Vein endothelial cell (primary cell): ENCODE results near the gene DISP2. TPM values are rescaled to one million over a fixed set of nuclear protein-coding genes. Genes with fewer than 3 reads are reported as not detected.

Source experiments
- total RNA-seq: library from RNA; depleted of rRNA; stranded (reverse); fragments of >200 nt; gene quantifications from 2 replicates; pipeline ENCODE4 v1.2.3, GENCODE V29; 2012

Gene DISP2
- total RNA-seq, result under 0.01 and 0.10 TPM in 2 replicates

DNA sequence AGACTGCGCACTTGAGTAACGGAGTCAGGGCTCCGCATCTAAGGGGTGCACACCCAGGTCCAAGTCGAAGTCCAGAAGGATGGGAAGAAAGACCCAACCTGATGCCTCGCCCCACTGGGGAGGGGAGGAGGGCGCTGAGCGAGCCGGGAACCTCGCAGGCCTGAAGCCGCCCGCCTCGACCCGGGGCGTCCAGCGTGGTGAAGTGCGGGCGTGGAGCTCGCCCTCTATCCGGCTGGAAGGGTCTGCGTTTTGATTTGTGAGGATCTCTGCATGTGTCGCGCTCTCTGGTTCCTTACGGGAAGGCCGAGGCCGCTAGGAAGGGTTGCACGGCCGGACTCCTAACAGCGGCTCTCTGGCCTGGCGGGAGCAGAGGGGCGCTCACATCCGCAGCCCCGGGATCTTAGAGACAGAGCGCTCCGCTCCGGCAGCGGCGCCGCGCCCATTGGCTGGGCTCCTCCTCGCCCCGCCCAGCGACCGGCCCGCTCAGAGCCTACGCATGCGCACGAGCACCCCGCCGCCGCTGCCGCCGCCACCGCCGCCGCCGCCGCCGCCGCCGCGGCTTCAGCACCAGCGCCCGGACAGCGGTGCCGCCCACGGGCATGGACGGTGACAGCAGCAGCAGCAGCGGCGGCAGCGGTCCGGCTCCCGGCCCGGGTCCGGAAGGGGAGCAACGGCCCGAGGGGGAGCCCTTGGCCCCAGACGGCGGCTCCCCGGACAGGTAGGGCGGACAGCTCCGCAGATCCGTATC is at the start of gene DISP2:
Gene DISP2 (plus strand): TSS at position 497 of the 748 bp plus-strand sequence. CDS start 103 bp downstream, at position 600.

DNA sequence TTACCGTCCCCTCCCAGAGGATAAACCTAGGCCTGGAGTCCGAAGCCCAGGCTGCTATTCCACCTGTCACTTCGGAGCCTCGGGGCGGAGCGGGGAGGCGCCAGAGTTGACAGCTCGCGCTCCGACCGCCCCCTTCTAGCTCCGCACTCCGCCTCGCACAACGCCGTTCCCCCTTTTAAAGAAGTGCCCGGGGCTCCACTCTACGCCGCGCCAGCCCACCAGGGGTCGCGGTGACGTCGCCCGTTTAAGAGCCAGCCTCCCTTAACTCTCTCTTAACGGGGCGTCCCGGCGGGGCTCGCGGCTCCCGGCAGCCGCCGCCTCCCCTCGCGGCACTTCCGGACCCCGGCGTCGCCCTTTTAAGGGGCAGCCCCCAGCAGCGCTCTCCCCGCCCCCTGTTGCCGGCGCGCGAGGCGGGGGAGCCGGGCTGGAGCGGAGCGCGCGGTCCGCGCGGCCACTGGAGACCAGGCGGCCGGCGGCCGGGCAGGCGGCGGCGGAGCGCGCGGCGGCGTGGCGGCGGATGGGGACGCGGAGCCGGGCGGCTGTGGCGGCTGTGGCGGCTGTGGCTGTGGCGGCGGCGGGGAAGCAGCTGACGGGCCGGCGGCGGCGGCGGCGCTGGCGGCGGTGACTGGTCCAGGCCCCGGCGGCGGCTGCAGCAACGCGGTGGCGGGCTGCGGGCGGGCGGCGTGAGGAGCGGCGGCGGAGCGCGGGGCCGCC is 34.6 kb upstream of the DISP2 start, which contains the start of gene INAFM2:
Gene INAFM2 (plus strand): TSS at position 454 of the 714 bp plus-strand sequence. CDS start 364 bp downstream, outside the sequence.

GRCh38 chr15:40340740-40341400 is 17.1 kb upstream of the DISP2 start, which contains the start of gene CCDC9B:
TSS of gene CCDC9B (minus strand) at chr15:40340939. CDS start at chr15:40340819, 120 bp downstream.

DNA sequence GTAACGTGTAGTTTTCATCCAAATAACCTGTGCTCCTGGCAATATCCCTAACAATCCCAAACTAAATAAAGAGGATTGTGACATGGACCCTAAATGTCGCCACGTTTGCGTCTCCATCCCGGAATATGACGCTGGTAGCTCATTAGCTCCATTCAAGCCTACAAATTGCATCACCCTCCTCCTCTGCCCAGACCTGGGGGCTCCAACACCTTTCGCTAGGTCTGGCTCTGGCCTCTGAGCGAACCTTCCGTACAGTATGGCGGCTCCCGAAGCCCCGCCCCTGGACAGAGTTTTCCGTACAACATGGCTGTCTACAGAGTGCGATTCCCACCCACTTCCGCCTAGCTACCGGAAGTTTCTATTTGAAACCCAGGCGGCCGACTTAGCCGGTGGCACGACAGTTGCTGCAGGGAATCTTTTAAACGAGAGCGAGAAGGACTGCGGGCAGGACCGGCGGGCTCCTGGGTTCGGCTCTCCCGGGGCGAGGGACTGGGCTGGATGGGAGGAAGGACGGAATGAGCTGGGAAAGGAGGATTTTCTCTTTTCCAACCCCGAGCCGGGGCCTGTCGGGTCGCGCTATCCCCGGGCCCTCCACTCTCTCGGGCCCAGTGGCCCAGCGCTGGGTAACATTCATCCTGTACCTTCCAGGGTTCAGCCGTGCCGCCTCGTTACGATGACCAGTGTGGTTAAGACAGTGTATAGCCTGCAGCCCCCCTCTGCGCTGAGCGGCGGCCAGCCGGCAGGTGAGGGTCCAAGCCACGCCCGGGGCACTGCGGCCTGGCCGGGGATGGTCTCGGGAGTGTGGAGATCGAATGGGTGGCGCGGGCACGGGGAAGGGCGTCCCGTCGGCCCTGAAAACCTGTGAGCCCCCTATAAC is 24.8 kb downstream of the DISP2 start, which contains the start of gene KNSTRN:
Gene KNSTRN (plus strand): TSS at position 142 of the 877 bp plus-strand sequence. CDS start 115 bp downstream, at position 257.

GRCh38 chr15:40405501-40406381 is 47.7 kb downstream of the DISP2 start, which contains the start of gene IVD:
TSS of gene IVD (plus strand) at chr15:40405795. CDS start at chr15:40405828, 33 bp downstream.

Other genes starting within 250 kb of the DISP2 start
- gene BMF, start 249.3 kb upstream of the DISP2 start, total RNA-seq, result 3.1 and 4.6 TPM in 2 replicates
- 14.0 and 28.1 TPM in 2 replicates for gene BUB1B, start 197.2 kb upstream of the DISP2 start, total RNA-seq
- not detected in 2 replicates for gene PAK6, start 119.2 kb upstream of the DISP2 start, total RNA-seq
- gene ANKRD63, start 75.2 kb upstream of the DISP2 start, total RNA-seq, result not detected in 2 replicates
- gene PLCB2, start 50.3 kb upstream of the DISP2 start, total RNA-seq, result 0.33 and 1.1 TPM in 2 replicates
- gene INAFM2, start 34.5 kb upstream of the DISP2 start, total RNA-seq, result 15.0 and 19.6 TPM in 2 replicates
- gene CCDC9B, start 17.3 kb upstream of the DISP2 start, total RNA-seq, result 15.2 and 15.7 TPM in 2 replicates
- gene PHGR1, start 7.2 kb upstream of the DISP2 start, total RNA-seq, result not detected in 2 replicates
- 29.1 and 48.4 TPM in 2 replicates for gene KNSTRN, start 24.5 kb downstream of the DISP2 start, total RNA-seq
- 32.3 and 36.9 TPM in 2 replicates for gene IVD, start 47.6 kb downstream of the DISP2 start, total RNA-seq
- 16.0 and 16.6 TPM in 2 replicates for gene BAHD1, start 82.7 kb downstream of the DISP2 start, total RNA-seq
- gene CHST14, start 112.8 kb downstream of the DISP2 start, total RNA-seq, result 18.6 and 20.6 TPM in 2 replicates
- gene CCDC32, start 206.8 kb downstream of the DISP2 start, total RNA-seq, result 16.0 and 24.2 TPM in 2 replicates
- 11.2 and 12.7 TPM in 2 replicates for gene RPUSD2, start 211.1 kb downstream of the DISP2 start, total RNA-seq
- gene KNL1, start 236.0 kb downstream of the DISP2 start, total RNA-seq, result 11.8 and 29.8 TPM in 2 replicates